Fibroblast of mammary gland (primary cell): ENCODE data around the gene CTNNAL1.

Experiments
- DNase-seq: peaks from one replicate; pipeline ENCODE4 v3.0.0-alpha.2; 2010; ENCODE audit warnings: low read depth
- H3K4me3 ChIP-seq: 2 replicates; pipeline ENCODE4 v1.5.1; 2011; ENCODE audit warnings: low read depth, mild to moderate bottlenecking, low read length, moderate library complexity; ENCODE audit not compliant: control insufficient read depth
- TF ChIP-seq, protein P1 (sequence below): conservative IDR thresholded peaks from 2 replicates; pipeline ENCODE4 v1.5.1; 2011; ENCODE audit warnings: low read depth, low read length, inconsistent platforms; ENCODE audit not compliant: control insufficient read depth, insufficient read depth

CTNNAL1 gene

DNA sequence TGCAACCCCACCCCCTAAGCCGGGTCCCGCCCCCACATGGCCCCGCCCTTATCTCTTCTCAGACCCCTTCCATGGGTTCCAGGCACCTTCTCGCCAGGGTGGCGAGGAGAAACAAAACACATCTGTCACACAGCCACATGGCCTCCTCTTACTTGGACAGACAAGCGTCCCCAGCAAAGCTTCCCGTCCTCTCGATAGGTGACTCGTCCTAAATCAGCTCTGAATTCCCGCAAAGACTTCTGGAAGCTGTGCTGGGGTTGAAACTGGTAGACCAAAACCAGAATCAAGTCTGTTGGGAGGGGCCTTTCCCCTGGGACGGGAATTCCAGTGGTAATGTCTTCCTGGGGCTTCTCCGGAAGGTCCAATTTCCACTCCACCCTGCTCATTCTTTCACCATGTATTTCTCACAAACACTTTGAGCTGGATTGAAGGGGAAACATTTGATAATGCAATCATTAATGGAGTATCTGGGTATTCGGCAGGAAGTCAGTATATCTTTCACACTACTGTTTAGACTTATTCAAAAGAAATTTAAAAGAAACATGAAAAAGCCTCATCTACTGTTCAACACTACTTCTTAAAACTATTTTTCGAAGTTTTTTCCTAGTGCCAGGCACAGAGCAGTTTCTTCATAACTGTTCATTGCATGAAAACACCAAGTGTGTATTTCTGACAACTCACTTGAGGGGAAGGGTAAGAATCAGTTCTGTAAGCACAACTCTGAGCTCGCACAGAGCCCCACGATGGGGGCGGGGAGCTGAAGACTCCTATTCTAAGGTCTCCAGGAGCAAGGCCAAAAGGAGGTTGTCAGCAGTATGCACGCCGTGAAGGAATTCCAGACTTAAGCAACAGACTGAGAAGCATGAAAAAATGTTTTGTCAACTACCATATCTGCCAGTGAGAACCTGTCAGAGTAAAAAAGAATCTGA, 644 bp upstream of the CTNNAL1 start:
- DNase-seq, result peak; percentile 72
- TF ChIP-seq, protein P1, sequence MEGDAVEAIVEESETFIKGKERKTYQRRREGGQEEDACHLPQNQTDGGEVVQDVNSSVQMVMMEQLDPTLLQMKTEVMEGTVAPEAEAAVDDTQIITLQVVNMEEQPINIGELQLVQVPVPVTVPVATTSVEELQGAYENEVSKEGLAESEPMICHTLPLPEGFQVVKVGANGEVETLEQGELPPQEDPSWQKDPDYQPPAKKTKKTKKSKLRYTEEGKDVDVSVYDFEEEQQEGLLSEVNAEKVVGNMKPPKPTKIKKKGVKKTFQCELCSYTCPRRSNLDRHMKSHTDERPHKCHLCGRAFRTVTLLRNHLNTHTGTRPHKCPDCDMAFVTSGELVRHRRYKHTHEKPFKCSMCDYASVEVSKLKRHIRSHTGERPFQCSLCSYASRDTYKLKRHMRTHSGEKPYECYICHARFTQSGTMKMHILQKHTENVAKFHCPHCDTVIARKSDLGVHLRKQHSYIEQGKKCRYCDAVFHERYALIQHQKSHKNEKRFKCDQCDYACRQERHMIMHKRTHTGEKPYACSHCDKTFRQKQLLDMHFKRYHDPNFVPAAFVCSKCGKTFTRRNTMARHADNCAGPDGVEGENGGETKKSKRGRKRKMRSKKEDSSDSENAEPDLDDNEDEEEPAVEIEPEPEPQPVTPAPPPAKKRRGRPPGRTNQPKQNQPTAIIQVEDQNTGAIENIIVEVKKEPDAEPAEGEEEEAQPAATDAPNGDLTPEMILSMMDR, result no peak
- peak overlapping the region; percentile 59 for H3K4me3 ChIP-seq

DNA sequence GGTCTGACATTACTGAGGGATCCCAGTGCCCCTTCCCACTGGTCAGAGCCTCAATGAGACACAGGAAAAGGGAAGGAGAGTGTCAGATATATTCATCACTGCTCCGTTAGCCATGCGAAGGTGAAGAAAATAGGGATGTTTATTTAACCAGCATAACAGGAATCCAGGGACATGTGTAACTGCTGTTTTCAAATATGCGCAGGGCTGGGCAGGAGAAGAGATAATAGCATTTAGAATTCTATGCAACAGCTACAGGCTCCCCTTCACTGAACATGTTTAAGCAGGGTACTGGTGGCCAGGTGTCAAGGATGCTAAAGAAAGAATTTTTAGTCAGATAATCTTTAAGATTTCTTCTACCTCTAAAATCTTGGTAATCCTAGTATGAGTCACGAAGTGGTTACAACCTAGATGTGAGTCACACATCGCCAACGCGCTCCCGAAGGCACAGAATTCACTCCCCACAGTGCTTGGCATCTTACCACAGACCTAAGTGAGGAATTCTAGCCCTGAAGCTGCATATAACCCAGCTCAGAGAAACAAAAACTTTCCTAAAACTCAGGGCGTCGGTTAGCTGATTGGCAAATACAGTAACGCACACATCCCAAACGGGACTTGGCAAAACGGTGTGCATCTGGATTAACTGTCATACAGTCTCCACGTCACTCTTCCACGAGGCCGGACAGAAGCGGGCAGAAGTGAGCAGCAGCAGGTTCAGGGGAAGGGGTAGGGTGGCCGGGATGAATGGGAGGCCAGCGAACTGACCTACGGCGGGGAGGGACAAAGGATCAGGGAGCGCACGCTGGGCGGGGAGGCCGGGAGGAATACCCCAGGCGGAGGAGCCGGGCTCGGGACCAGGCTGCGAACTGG, 1.1 kb downstream of the CTNNAL1 start:
- peak; percentile 96 for DNase-seq
- peak overlapping the region; percentile 85 for H3K4me3 ChIP-seq
- TF ChIP-seq, protein P1, result no peak

DNA sequence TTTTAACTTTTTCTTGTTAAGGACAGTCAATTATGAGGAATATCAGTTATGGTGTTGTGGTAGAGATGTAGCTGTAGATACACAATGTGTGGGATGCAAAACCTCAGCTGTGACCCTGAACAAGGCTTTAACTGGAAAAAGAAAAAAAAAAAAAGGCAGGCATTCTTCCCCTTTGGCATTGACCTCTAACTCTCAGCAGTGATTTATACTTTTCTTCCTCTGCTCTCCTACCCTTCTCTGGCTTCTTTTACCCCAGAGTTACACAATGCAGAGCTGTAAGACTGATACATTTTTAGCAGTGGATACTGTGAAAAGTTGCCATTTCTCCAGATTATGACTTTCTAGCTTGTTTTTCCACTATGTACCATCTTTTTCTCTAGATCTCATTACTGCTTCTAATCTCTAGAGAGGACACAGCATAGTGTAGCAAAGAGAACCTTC, 2.0 kb downstream of the CTNNAL1 start:
- DNase-seq, result peak; percentile 62
- TF ChIP-seq, protein P1, result no peak
- peak overlapping the region; percentile 85 for H3K4me3 ChIP-seq

DNA sequence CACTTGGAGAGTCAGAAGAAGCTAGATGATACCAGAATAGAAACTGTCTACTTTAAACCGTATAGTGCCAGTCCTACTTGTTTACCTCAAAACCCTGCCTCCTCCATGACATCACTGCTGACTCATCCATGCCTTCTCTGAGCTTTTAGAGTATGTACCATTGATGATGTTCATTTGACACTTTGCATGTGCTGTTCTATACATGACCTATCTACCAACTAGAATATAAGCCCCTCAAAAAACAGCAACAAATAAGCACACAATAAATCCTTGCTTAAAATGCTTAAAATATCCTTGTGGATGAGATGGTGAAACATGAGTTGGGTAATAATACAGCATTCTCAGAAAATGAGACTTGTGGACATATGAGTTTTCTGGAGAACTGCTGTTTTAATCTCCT, 2.6 kb downstream of the CTNNAL1 start:
- no peak overlapping the region for H3K4me3 ChIP-seq
- TF ChIP-seq, protein P1, result no peak
- DNase-seq, result peak; percentile 92

DNA sequence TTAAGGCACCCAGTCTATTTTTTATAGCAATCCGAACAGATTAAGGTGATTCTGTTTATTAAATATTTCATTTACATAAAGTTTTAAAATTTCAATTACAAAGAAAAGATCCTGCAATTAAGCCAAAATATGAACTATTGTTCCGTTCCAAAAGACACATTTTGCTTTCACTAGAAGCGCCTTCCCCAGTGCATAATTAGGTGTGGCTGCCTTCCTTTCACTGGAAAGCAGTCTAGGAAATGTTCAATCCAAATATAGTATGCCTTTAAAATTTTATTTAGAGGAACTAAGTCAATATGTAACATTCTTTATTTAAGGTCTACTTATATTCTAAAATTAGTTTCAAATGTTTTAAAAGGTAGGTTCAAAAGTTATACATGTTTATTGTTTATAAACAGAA, 7.6 kb downstream of the CTNNAL1 start:
- no peak overlapping the region for H3K4me3 ChIP-seq
- DNase-seq, result no peak

DNA sequence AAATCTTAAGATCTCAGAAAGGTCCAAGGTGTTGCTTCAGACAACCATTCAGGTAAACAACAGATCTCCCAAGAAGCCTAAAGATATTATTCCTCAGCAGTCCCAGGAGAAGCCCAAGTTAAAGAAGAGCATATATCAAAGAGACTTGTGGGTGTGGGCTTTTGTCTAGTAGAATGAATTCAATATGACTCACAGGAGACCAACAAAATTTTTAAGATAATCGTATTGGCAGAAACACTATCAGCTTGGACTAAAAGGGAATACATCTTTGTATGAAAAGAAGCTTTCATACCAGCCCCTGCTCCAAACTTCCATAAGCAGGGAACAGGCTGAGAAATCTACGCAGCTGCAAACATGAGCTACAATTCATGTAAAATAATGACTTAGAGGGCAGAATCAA, 10.2 kb downstream of the CTNNAL1 start:
- TF ChIP-seq, protein P1, result no peak
- no peak for DNase-seq
- H3K4me3 ChIP-seq, result no peak overlapping the region

More for the DNA sequence above, 7.6 kb downstream of the CTNNAL1 start:
- TF ChIP-seq, protein P1, result no peak
